Measurements from ENCODE around the gene SLC7A7. TPM values are rescaled to one million over a fixed set of nuclear protein-coding genes. Genes with fewer than 3 reads are reported as not detected.

The SLC7A7 gene
- total and polyA plus RNA-seq, 2 of the 13 experiments (the other 11 are each of a cell fraction or from before 2014, with no cell fraction given), result 0.13 to 0.63 TPM

DNA sequence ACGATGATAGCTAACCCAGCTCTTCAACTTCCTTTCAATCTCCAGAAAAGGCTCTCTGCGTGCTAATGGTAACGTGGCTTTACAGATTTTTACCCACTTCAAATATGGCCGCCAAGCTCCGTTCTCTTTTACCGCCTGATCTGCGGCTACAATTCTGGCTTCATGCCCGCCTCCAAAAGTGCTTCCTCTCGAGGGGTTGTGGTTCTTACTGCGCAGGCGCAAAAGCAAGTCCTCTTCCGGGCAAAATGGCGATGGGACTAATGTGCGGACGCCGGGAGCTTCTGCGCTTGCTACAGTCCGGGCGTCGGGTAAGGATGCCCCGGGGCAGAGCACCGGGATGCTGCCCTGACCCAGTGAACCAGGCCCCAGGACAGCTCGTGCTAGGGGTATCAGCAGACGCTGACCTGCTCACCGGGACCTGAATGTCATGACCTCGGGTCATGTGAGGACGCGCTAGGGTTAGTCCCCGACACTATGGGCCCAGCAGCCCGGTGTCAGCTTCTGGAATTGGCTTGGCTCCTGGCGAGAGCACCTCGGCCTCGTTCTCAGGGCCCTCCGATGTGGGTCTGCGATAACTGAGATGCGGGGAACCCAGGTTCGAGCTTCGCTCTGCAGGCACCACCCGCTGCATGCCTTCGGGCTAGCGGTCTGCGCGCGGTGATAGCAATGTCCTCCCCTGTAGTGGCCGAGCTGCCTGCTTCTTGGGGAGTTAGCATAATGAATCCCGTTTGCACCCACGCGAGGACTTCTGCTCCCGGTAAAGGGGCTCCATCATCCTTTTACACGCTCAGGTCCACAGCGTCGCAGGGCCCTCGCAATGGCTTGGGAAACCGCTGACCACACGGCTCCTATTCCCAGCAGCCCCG lies 48.5 kb downstream of the SLC7A7 start, which contains the start of gene OXA1L (continued):
- peak; percentile 82 for TF ChIP-seq RELA (CRISPR knock-in tag; IDR thresholded peaks at IDR 0.05)
- peak; percentile 75 for TF ChIP-seq PRPF4 (IDR thresholded peaks at IDR 0.05; ENCODE audit: low read depth, low read length, poor library complexity, severe bottlenecking)
- TF ChIP-seq, protein P1, sequence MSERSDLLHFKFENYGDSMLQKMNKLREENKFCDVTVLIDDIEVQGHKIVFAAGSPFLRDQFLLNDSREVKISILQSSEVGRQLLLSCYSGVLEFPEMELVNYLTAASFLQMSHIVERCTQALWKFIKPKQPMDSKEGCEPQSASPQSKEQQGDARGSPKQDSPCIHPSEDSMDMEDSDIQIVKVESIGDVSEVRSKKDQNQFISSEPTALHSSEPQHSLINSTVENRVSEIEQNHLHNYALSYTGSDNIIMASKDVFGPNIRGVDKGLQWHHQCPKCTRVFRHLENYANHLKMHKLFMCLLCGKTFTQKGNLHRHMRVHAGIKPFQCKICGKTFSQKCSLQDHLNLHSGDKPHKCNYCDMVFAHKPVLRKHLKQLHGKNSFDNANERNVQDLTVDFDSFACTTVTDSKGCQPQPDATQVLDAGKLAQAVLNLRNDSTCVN (CRISPR knock-in tag; IDR thresholded peaks at IDR 0.05; ENCODE audit: borderline replicate concordance), result peak; percentile 79
- TF ChIP-seq ZFP36L1 (CRISPR knock-in tag; IDR thresholded peaks at IDR 0.05), result peak; percentile 92
- TF ChIP-seq SMAD9 (CRISPR knock-in tag; IDR thresholded peaks at IDR 0.05), result peak; percentile 79; the same call in 1 of the 2 replicates
- no peak for TF ChIP-seq SRSF4 (IDR thresholded peaks at IDR 0.05; ENCODE audit: low read depth, low read length, poor library complexity, severe bottlenecking)
- TF ChIP-seq EEA1 (CRISPR knock-in tag; IDR thresholded peaks at IDR 0.05; ENCODE audit: borderline replicate concordance), result peak; percentile 92; the same call in 1 of the 2 replicates
- TF ChIP-seq ZFX (CRISPR knock-in tag; IDR thresholded peaks at IDR 0.05; ENCODE audit: low read depth), result peak; percentile 96
- peak; percentile 80; the same call in 1 of the 2 replicates for TF ChIP-seq TARDBP (CRISPR knock-in tag; IDR thresholded peaks at IDR 0.05)
- TF ChIP-seq ZNF841 (CRISPR knock-in tag; IDR thresholded peaks at IDR 0.05; ENCODE audit: borderline replicate concordance), result peak; percentile 89
- TF ChIP-seq ZNF83 (CRISPR knock-in tag; IDR thresholded peaks at IDR 0.05; ENCODE audit: borderline replicate concordance), result peak; percentile 55
- TF ChIP-seq, protein P2, sequence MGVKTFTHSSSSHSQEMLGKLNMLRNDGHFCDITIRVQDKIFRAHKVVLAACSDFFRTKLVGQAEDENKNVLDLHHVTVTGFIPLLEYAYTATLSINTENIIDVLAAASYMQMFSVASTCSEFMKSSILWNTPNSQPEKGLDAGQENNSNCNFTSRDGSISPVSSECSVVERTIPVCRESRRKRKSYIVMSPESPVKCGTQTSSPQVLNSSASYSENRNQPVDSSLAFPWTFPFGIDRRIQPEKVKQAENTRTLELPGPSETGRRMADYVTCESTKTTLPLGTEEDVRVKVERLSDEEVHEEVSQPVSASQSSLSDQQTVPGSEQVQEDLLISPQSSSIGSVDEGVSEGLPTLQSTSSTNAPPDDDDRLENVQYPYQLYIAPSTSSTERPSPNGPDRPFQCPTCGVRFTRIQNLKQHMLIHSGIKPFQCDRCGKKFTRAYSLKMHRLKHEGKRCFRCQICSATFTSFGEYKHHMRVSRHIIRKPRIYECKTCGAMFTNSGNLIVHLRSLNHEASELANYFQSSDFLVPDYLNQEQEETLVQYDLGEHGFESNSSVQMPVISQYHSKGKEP (CRISPR knock-in tag; IDR thresholded peaks at IDR 0.05), result peak; percentile 77; the same call in 1 of the 2 replicates
- TF ChIP-seq, protein P3, sequence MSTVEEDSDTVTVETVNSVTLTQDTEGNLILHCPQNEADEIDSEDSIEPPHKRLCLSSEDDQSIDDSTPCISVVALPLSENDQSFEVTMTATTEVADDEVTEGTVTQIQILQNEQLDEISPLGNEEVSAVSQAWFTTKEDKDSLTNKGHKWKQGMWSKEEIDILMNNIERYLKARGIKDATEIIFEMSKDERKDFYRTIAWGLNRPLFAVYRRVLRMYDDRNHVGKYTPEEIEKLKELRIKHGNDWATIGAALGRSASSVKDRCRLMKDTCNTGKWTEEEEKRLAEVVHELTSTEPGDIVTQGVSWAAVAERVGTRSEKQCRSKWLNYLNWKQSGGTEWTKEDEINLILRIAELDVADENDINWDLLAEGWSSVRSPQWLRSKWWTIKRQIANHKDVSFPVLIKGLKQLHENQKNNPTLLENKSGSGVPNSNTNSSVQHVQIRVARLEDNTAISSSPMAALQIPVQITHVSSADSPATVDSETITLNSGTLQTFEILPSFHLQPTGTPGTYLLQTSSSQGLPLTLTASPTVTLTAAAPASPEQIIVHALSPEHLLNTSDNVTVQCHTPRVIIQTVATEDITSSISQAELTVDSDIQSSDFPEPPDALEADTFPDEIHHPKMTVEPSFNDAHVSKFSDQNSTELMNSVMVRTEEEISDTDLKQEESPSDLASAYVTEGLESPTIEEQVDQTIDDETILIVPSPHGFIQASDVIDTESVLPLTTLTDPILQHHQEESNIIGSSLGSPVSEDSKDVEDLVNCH (CRISPR knock-in tag; IDR thresholded peaks at IDR 0.05), result peak; percentile 79; the same call in 1 of the 2 replicates
- 0 out of 2 replicates have a peak, but pooled peaks have one; percentile 85 for TF ChIP-seq REXO4 (CRISPR knock-in tag; IDR thresholded peaks at IDR 0.05; ENCODE audit: borderline replicate concordance)
- TF ChIP-seq SOX6 (IDR thresholded peaks at IDR 0.05), result no peak
- TF ChIP-seq SOX6 (CRISPR knock-in tag; IDR thresholded peaks at IDR 0.05), result peak; percentile 86
- TF ChIP-seq, protein P4, sequence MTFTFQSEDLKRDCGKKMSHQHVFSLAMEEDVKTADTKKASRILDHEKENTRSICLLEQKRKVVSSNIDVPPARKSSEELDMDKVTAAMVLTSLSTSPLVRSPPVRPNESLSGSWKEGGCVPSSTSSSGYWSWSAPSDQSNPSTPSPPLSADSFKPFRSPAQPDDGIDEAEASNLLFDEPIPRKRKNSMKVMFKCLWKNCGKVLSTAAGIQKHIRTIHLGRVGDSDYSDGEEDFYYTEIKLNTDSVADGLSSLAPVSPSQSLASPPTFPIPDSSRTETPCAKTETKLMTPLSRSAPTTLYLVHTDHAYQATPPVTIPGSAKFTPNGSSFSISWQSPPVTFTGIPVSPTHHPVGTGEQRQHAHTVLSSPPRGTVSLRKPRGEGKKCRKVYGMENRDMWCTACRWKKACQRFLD (CRISPR knock-in tag; IDR thresholded peaks at IDR 0.05; ENCODE audit: borderline replicate concordance), result peak; percentile 100
- TF ChIP-seq, protein P5, sequence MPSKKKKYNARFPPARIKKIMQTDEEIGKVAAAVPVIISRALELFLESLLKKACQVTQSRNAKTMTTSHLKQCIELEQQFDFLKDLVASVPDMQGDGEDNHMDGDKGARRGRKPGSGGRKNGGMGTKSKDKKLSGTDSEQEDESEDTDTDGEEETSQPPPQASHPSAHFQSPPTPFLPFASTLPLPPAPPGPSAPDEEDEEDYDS (CRISPR knock-in tag; IDR thresholded peaks at IDR 0.05), result peak; percentile 90
- TF ChIP-seq MED8 (CRISPR knock-in tag; IDR thresholded peaks at IDR 0.05; ENCODE audit: insufficient replicate concordance), result peak; percentile 90
- TF ChIP-seq, protein P6, sequence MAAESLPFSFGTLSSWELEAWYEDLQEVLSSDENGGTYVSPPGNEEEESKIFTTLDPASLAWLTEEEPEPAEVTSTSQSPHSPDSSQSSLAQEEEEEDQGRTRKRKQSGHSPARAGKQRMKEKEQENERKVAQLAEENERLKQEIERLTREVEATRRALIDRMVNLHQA (CRISPR knock-in tag; IDR thresholded peaks at IDR 0.05), result 0 out of 2 replicates have a peak, but pooled peaks have one; percentile 49
- peak; percentile 94 for TF ChIP-seq BORCS8-MEF2B (CRISPR knock-in tag; IDR thresholded peaks at IDR 0.05)

Measured in HepG2 (cell line).